WTC11 (cell line): ENCODE measurements around the gene KCNMA1. TPM values are rescaled to one million over a fixed set of nuclear protein-coding genes. Genes with fewer than 3 reads are reported as not detected.

Experiments used
- ATAC-seq: fragments of 200-7000 bp; cut with Tn5 transposase; 2 replicates; pipeline ENCODE4 v1.10.0; 2021; ENCODE audit warnings: mild to moderate bottlenecking, moderate library complexity
- CTCF ChIA-PET: fragments of 300-600 bp; sonication (Branson Sonifier 250); formaldehyde crosslinking; loops from one replicate; lab custom pipeline; 2021; ENCODE audit warnings: antibody characterized with exemption; lab: Charles Lee
- POLR2A ChIA-PET: fragments of 350-600 bp; sonication (Branson Sonifier 250); formaldehyde crosslinking; loops from one replicate; lab custom pipeline; 2021; ENCODE audit warnings: antibody characterized with exemption; lab: Charles Lee
- DNase-seq: peaks from one replicate; pipeline ENCODE4 v3.0.0; 2021; ENCODE audit warnings: low spot score
- H3K27ac Mint-ChIP-seq: 2 replicates; pipeline ENCODE4 v1.8.0; 2021; ENCODE audit warnings: mixed read lengths
- H3K27me3 Mint-ChIP-seq: 2 replicates; pipeline ENCODE4 v1.8.0; 2021; ENCODE audit warnings: low read depth, mild to moderate bottlenecking, moderate library complexity, mixed read lengths
- H3K36me3 Mint-ChIP-seq: 2 replicates; pipeline ENCODE4 v1.8.0; 2021; ENCODE audit warnings: mixed read lengths
- H3K4me1 Mint-ChIP-seq: 2 replicates; pipeline ENCODE4 v1.8.0; 2022; ENCODE audit warnings: mixed read lengths
- H3K4me3 Mint-ChIP-seq: 2 replicates; pipeline ENCODE4 v1.8.0; 2021; ENCODE audit warnings: mild to moderate bottlenecking, moderate library complexity, mixed read lengths
- H3K9me3 Mint-ChIP-seq: 2 replicates; pipeline ENCODE4 v1.8.0; 2021; ENCODE audit warnings: mixed read lengths
- ELF4 ChIP-seq: sonication (generic); formaldehyde crosslinking; IDR thresholded peaks from 2 replicates; pipeline ENCODE4 v1.8.1; 2022; ENCODE audit warnings: low read depth, mild to moderate bottlenecking, moderate library complexity, missing genetic modification reagents
- FOXK1 ChIP-seq: sonication (generic); formaldehyde crosslinking; IDR thresholded peaks from 2 replicates; pipeline ENCODE4 v1.8.0; 2022; ENCODE audit warnings: mild to moderate bottlenecking, moderate library complexity, missing genetic modification reagents
- PRRX2 ChIP-seq: fragments of 250-450 bp; sonication (Bioruptor Pico); IDR thresholded peaks from 2 replicates; pipeline ENCODE4 v1.8.0; 2021; ENCODE audit warnings: mild to moderate bottlenecking
- SOX15 ChIP-seq: fragments of 250-450 bp; sonication (Bioruptor Pico); IDR thresholded peaks from 2 replicates; pipeline ENCODE4 v1.9.0; 2021; ENCODE audit warnings: mild to moderate bottlenecking
- SP1 ChIP-seq: sonication (generic); formaldehyde crosslinking; conservative IDR thresholded peaks from 2 replicates; pipeline ENCODE4 v1.8.1; 2022; ENCODE audit warnings: missing genetic modification reagents
- TEAD4 ChIP-seq: sonication (generic); formaldehyde crosslinking; IDR thresholded peaks from 2 replicates; pipeline ENCODE4 v1.8.0; 2022; ENCODE audit warnings: mild to moderate bottlenecking, missing genetic modification reagents
- total RNA-seq: library from RNA; stranded (reverse); gene quantifications from 3 replicates; pipeline ENCODE4 v1.2.3, GENCODE V29; 2021
- TF ChIP-seq, protein P1 (sequence below): sonication (generic); formaldehyde crosslinking; IDR thresholded peaks from 2 replicates; pipeline ENCODE4 v1.8.1; 2022; ENCODE audit warnings: low read depth, missing genetic modification reagents, borderline replicate concordance
- TF ChIP-seq, protein P2 (sequence below): sonication (generic); formaldehyde crosslinking; IDR thresholded peaks from 2 replicates; pipeline ENCODE4 v1.8.1; 2022; ENCODE audit warnings: missing genetic modification reagents, borderline replicate concordance
- TF ChIP-seq, protein P3 (sequence below): sonication (generic); formaldehyde crosslinking; IDR thresholded peaks from 2 replicates; pipeline ENCODE4 v1.8.0; 2022; ENCODE audit warnings: mild to moderate bottlenecking, missing genetic modification reagents
- TF ChIP-seq, protein P4 (sequence below): sonication (generic); formaldehyde crosslinking; conservative IDR thresholded peaks from 2 replicates; pipeline ENCODE4 v1.8.1; 2022; ENCODE audit warnings: mild to moderate bottlenecking, missing genetic modification reagents
- TF ChIP-seq, protein P5 (sequence below): fragments of 250-450 bp; sonication (Bioruptor Pico); IDR thresholded peaks from 2 replicates; pipeline ENCODE4 v1.9.0; 2021; ENCODE audit warnings: moderate library complexity, mild to moderate bottlenecking, inconsistent platforms, borderline replicate concordance
- TF ChIP-seq, protein P6 (sequence below): sonication (generic); formaldehyde crosslinking; IDR thresholded peaks from 2 replicates; pipeline ENCODE4 v1.8.1; 2022; ENCODE audit warnings: mild to moderate bottlenecking, moderate library complexity, missing genetic modification reagents
- TF ChIP-seq, protein P7 (sequence below): fragments of 250-450 bp; sonication (Bioruptor Pico); IDR thresholded peaks from 2 replicates; pipeline ENCODE4 v1.9.0; 2021; ENCODE audit warnings: mild to moderate bottlenecking

Gene KCNMA1
- total RNA-seq, 1 experiment from 2014 or later = 7.3 TPM

DNA sequence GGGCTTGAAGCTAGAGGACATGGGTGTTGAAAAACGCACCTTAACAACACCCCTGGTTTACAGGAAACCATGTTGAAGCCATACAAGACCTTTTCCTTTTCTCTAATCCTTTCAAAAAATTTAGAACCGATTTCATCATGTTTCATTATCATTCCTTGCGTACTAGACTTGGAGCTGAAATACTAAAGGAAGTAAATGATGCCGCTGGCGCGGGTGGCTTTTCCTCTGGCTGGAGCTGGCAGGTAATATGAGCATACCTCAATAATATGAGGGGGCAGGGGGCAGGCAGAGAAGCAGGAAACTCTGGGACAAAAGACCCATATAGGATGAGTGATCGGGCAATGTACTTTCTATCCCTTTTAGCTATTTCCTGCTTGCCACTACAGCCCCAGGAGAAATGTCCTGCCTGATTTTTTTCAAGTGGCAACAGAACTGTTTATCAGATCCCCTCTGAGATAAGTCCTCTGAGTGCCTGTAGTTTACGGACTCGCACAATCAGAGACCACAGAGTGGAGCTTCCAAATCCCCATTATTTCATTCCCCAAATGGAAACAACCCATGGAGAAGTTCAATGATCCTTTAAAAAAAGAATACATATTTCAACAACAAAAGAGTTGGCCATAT is 450.1 kb downstream of the KCNMA1 start:
- POLR2A ChIA-PET = interaction anchor here (0.6 kb wide), 1 partner anchor 302 kb away, joined by 3 read pairs; no protein-coding TSS in a partner anchor
- H3K27me3 Mint-ChIP-seq = no peaks in the 10 kb centered on the region
- TF ChIP-seq, protein P1, sequence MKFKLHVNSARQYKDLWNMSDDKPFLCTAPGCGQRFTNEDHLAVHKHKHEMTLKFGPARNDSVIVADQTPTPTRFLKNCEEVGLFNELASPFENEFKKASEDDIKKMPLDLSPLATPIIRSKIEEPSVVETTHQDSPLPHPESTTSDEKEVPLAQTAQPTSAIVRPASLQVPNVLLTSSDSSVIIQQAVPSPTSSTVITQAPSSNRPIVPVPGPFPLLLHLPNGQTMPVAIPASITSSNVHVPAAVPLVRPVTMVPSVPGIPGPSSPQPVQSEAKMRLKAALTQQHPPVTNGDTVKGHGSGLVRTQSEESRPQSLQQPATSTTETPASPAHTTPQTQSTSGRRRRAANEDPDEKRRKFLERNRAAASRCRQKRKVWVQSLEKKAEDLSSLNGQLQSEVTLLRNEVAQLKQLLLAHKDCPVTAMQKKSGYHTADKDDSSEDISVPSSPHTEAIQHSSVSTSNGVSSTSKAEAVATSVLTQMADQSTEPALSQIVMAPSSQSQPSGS (CRISPR knock-in tag) = no peak
- H3K36me3 Mint-ChIP-seq = no peaks in the 10 kb centered on the region
- peaks cover 21% of the 10 kb centered on the region for H3K4me1 Mint-ChIP-seq
- DNase-seq (no peak), ATAC-seq (no peak)
- H3K4me3 Mint-ChIP-seq = no peak overlapping the region
- H3K27ac Mint-ChIP-seq = no peak overlapping the region
- CTCF ChIA-PET = interaction anchor here (0.8 to 1.5 kb wide), 3 partner anchors 8 to 22 kb away, joined by 4 to 8 read pairs (median 5); no protein-coding TSS in a partner anchor
- no peaks in the 10 kb centered on the region for H3K9me3 Mint-ChIP-seq

DNA sequence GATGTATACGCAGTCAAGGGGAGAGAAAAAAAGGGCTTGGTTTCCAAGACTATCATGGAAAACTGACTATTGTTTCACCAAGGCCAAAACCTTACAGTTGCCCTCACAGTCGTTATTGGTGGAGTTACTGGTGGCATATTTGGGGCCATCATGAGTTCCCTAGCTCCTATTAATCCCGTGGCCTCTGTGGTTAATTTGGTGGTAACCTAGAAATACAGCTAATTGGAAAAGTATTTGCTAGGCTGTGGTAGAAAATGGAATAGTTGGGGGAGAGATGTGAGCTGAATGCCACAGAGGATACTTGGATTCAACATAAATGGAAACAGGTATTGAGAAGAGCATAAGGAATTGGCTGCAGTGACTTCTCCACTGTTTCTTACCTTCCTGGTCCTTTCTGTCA is 450.7 kb downstream of the KCNMA1 start:
- no peak for DNase-seq

DNA sequence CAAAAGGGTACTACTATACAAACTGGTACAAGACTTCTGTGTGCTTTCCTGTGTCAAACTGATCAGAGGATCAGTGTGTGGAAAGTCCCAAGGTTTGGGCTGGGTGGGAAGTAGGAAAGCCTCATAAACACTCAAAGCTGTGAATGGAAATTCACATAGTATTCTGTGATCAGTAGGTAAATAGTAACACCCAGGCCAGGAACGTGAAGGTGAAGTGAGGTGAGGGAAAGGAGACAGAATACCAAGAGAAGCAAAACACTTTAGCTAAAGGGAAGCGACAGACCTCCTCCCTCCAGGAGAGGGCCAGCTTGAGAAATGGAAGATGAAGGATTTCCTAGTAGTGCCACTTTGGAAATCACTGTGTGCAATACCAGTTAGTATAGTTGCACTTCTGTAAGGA is 451.9 kb downstream of the KCNMA1 start:
- Mint-ChIP-seq H3K27me3 (no peaks in the 10 kb centered on the region), H3K4me1 (peaks cover 18% of the 10 kb centered on the region), H3K4me3 (no peak overlapping the region), H3K36me3 (no peaks in the 10 kb centered on the region), H3K9me3 (no peaks in the 10 kb centered on the region), H3K27ac (no peak overlapping the region)
- no peak for DNase-seq
- CTCF ChIA-PET = interaction anchor here (0.6 to 4.2 kb wide), 2 partner anchors 12 to 525 kb away, joined by 9 to 16 read pairs; no protein-coding TSS in a partner anchor
- TF ChIP-seq SOX15 = no peak
- TF ChIP-seq, protein P2, sequence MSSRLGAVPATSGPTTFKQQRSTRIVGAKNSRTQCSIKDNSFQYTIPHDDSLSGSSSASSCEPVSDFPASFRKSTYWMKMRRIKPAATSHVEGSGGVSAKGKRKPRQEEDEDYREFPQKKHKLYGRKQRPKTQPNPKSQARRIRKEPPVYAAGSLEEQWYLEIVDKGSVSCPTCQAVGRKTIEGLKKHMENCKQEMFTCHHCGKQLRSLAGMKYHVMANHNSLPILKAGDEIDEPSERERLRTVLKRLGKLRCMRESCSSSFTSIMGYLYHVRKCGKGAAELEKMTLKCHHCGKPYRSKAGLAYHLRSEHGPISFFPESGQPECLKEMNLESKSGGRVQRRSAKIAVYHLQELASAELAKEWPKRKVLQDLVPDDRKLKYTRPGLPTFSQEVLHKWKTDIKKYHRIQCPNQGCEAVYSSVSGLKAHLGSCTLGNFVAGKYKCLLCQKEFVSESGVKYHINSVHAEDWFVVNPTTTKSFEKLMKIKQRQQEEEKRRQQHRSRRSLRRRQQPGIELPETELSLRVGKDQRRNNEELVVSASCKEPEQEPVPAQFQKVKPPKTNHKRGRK (CRISPR knock-in tag) = no peak
- TF ChIP-seq, protein P3, sequence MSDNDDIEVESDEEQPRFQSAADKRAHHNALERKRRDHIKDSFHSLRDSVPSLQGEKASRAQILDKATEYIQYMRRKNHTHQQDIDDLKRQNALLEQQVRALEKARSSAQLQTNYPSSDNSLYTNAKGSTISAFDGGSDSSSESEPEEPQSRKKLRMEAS = no peak
- TF ChIP-seq, protein P4, sequence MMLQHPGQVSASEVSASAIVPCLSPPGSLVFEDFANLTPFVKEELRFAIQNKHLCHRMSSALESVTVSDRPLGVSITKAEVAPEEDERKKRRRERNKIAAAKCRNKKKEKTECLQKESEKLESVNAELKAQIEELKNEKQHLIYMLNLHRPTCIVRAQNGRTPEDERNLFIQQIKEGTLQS = no peak
- POLR2A ChIA-PET = no interaction called here
- peak; percentile 51; the same call in 1 of the 2 replicates for ATAC-seq

More for the DNA sequence above, 450.7 kb downstream of the KCNMA1 start:
- H3K4me1 Mint-ChIP-seq = peaks cover 18% of the 10 kb centered on the region
- no peaks in the 10 kb centered on the region for H3K36me3 Mint-ChIP-seq
- H3K27ac Mint-ChIP-seq = no peak overlapping the region
- ChIA-PET CTCF (interaction anchor here (1.2 to 1.5 kb wide), 2 partner anchors 13 to 21 kb away, joined by 5 to 8 read pairs; no protein-coding TSS in a partner anchor), POLR2A (no interaction called here)
- H3K9me3 Mint-ChIP-seq = no peaks in the 10 kb centered on the region
- H3K27me3 Mint-ChIP-seq = no peaks in the 10 kb centered on the region
- ATAC-seq = no peak
- no peak overlapping the region for H3K4me3 Mint-ChIP-seq
- no peak for TF ChIP-seq TEAD4
- no peak for TF ChIP-seq FOXK1 (CRISPR knock-in tag)
- TF ChIP-seq, protein P5, sequence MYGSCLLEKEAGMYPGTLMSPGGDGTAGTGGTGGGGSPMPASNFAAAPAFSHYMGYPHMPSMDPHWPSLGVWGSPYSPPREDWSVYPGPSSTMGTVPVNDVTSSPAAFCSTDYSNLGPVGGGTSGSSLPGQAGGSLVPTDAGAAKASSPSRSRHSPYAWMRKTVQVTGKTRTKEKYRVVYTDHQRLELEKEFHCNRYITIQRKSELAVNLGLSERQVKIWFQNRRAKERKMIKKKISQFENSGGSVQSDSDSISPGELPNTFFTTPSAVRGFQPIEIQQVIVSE (CRISPR knock-in tag) = no peak
- TF ChIP-seq, protein P6, sequence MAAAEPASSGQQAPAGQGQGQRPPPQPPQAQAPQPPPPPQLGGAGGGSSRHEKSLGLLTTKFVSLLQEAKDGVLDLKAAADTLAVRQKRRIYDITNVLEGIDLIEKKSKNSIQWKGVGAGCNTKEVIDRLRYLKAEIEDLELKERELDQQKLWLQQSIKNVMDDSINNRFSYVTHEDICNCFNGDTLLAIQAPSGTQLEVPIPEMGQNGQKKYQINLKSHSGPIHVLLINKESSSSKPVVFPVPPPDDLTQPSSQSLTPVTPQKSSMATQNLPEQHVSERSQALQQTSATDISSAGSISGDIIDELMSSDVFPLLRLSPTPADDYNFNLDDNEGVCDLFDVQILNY (CRISPR knock-in tag) = no peak
- no peak for TF ChIP-seq ELF4 (CRISPR knock-in tag)
- TF ChIP-seq SP1 (CRISPR knock-in tag) = no peak
- no peak for TF ChIP-seq PRRX2 (CRISPR knock-in tag)

DNA sequence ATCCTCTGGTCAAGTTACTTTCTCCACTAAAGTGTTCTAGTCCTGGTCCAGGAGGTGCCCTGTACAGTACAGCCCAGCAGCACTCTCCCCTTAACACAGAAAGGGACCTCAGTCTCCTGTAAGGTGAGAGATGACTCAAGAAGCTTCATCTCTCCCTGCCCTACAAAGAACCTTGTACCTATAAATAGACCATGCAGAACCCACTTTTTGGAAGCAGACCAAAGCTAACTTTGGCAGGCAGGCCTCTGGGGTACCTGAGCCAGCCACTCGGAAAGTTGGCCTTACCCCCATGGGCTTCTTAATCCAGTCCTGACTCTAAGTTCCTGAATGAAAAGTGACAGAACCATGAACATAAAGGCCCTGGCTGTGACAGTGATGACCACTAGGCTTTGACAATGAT is 454.8 kb downstream of the KCNMA1 start:
- no peaks in the 10 kb centered on the region for H3K36me3 Mint-ChIP-seq
- H3K4me1 Mint-ChIP-seq = peaks cover 26% of the 10 kb centered on the region
- ChIA-PET POLR2A (no interaction called here), CTCF (interaction anchor here (4.2 kb wide), 1 partner anchor 9 kb away, joined by 16 read pairs; no protein-coding TSS in a partner anchor)
- no peak overlapping the region for H3K27ac Mint-ChIP-seq
- DNase-seq (no peak), ATAC-seq (no peak)
- H3K27me3 Mint-ChIP-seq = no peaks in the 10 kb centered on the region
- TF ChIP-seq, protein P7, sequence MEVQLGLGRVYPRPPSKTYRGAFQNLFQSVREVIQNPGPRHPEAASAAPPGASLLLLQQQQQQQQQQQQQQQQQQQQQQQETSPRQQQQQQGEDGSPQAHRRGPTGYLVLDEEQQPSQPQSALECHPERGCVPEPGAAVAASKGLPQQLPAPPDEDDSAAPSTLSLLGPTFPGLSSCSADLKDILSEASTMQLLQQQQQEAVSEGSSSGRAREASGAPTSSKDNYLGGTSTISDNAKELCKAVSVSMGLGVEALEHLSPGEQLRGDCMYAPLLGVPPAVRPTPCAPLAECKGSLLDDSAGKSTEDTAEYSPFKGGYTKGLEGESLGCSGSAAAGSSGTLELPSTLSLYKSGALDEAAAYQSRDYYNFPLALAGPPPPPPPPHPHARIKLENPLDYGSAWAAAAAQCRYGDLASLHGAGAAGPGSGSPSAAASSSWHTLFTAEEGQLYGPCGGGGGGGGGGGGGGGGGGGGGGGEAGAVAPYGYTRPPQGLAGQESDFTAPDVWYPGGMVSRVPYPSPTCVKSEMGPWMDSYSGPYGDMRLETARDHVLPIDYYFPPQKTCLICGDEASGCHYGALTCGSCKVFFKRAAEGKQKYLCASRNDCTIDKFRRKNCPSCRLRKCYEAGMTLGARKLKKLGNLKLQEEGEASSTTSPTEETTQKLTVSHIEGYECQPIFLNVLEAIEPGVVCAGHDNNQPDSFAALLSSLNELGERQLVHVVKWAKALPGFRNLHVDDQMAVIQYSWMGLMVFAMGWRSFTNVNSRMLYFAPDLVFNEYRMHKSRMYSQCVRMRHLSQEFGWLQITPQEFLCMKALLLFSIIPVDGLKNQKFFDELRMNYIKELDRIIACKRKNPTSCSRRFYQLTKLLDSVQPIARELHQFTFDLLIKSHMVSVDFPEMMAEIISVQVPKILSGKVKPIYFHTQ = no peak
- H3K4me3 Mint-ChIP-seq = no peak overlapping the region
- H3K9me3 Mint-ChIP-seq = no peaks in the 10 kb centered on the region
